MM.1S (cell line): ENCODE data around the gene VPS8.

Source experiments
- DNase-seq: peaks from one replicate; pipeline ENCODE4 v3.0.0-alpha.2; 2015
- H2AFZ ChIP-seq: fragments of 300-600 bp; sonication (generic); 2 replicates; pipeline ENCODE4 v1.6.0; 2016; ENCODE audit warnings: antibody characterized with exemption, low read length
- H3F3A ChIP-seq: fragments of 300-600 bp; sonication (generic); 2 replicates; pipeline ENCODE4 v1.6.1; 2016; ENCODE audit warnings: mild to moderate bottlenecking, antibody characterized with exemption, low read length, moderate library complexity, mixed read lengths; ENCODE audit not compliant: insufficient read depth
- H3K27ac ChIP-seq: fragments of 300-600 bp; sonication (generic); 2 replicates; pipeline ENCODE4 v1.5.1; 2016; ENCODE audit warnings: mild to moderate bottlenecking, low read length
- H3K27me3 ChIP-seq: fragments of 300-600 bp; sonication (generic); replicated peaks from 2 replicates; pipeline ENCODE4 v1.6.0; 2016; ENCODE audit warnings: low read length; ENCODE audit not compliant: insufficient read depth
- H3K36me3 ChIP-seq: fragments of 300-600 bp; sonication (generic); replicated peaks from 2 replicates; pipeline ENCODE4 v1.6.1; 2016; ENCODE audit warnings: mild to moderate bottlenecking, low read length, mixed read lengths; ENCODE audit not compliant: insufficient read depth
- H3K4me1 ChIP-seq: fragments of 300-600 bp; sonication (generic); 2 replicates; pipeline ENCODE4 v1.6.1; 2016; ENCODE audit warnings: low read length, mixed read lengths
- H3K4me2 ChIP-seq: fragments of 300-600 bp; sonication (generic); 2 replicates; pipeline ENCODE4 v1.6.0; 2016; ENCODE audit warnings: low read depth, low read length
- H3K4me3 ChIP-seq: fragments of 300-600 bp; sonication (generic); 2 replicates; pipeline ENCODE4 v1.5.1; 2016; ENCODE audit warnings: low read length, mixed read lengths
- H3K79me2 ChIP-seq: fragments of 300-600 bp; sonication (generic); 2 replicates; pipeline ENCODE4 v1.6.1; 2016; ENCODE audit warnings: mixed run types, low read length, mixed read lengths
- H3K9ac ChIP-seq: fragments of 300-600 bp; sonication (generic); 2 replicates; pipeline ENCODE4 v1.6.1; 2016; ENCODE audit warnings: low read length, mixed read lengths
- H3K9me2 ChIP-seq: fragments of 300-600 bp; sonication (generic); replicated peaks from 2 replicates; pipeline ENCODE4 v1.6.1; 2016; ENCODE audit warnings: mild to moderate bottlenecking, low read length, mixed read lengths; ENCODE audit not compliant: insufficient read depth
- H3K9me3 ChIP-seq: fragments of 300-600 bp; sonication (generic); replicated peaks from 2 replicates; pipeline ENCODE4 v1.6.1; 2016; ENCODE audit warnings: mild to moderate bottlenecking, low read length, mixed read lengths; ENCODE audit not compliant: insufficient read depth
- H4K20me1 ChIP-seq: fragments of 300-600 bp; sonication (generic); 2 replicates; pipeline ENCODE4 v1.6.1; 2016; ENCODE audit warnings: mild to moderate bottlenecking, low read length, moderate library complexity, mixed read lengths; ENCODE audit not compliant: insufficient read depth
- EZH2 ChIP-seq: fragments of 300-600 bp; sonication (generic); optimal IDR thresholded peaks from 2 replicates; pipeline ENCODE3; 2017; ENCODE audit warnings: low read depth, mild to moderate bottlenecking, antibody characterized with exemption, low read length, mixed read lengths
- EZH2phosphoT487 ChIP-seq: fragments of 300-600 bp; sonication (generic); IDR thresholded peaks from 2 replicates; pipeline ENCODE4 v1.6.1; 2018; ENCODE audit warnings: antibody characterized with exemption, low read length
- TF ChIP-seq, protein P1 (sequence below): fragments of 300-600 bp; sonication (generic); IDR thresholded peaks from 2 replicates; pipeline ENCODE4 v1.5.1; 2016; ENCODE audit warnings: antibody characterized with exemption, low read length, mixed read lengths

The VPS8 gene

DNA sequence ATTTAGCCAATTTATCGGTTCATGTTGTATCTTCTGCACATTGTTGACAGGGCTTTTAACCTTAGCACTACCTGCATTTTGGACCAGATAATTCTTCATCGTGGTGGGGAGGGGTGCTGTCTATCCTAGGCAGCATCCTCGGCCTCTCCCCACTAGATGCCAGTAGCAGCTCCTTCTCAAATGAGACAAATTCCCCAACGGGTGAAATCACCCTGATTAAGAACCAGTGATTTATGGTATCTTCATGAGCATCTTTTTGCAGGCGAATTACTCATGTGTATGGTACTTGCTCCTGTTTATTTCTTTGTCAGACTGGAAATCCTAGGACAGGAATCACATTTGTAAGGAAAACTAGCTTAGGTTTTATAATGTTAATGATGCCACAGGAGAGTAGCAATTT, 272.9 kb downstream of the VPS8 start:
- Histone ChIP-seq H3K4me2 (no peak overlapping the region), H3K27me3 (no peaks in the 10 kb centered on the region), H3K79me2 (no peaks in the 10 kb centered on the region), H3K9ac (no peak overlapping the region), H3K27ac (no peak overlapping the region), H3K9me3 (no peaks in the 10 kb centered on the region), H3K36me3 (no peaks in the 10 kb centered on the region), H3F3A (0 out of 2 replicates have a peak, but pooled peaks cover 8% of the 10 kb centered on the region), H4K20me1 (no peaks in the 10 kb centered on the region), H3K4me1 (peaks cover 7% of the 10 kb centered on the region), H3K4me3 (no peak overlapping the region), H2AFZ (no peak overlapping the region), H3K9me2 (no peaks in the 10 kb centered on the region)
- no peak for TF ChIP-seq EZH2phosphoT487
- TF ChIP-seq, protein P1, sequence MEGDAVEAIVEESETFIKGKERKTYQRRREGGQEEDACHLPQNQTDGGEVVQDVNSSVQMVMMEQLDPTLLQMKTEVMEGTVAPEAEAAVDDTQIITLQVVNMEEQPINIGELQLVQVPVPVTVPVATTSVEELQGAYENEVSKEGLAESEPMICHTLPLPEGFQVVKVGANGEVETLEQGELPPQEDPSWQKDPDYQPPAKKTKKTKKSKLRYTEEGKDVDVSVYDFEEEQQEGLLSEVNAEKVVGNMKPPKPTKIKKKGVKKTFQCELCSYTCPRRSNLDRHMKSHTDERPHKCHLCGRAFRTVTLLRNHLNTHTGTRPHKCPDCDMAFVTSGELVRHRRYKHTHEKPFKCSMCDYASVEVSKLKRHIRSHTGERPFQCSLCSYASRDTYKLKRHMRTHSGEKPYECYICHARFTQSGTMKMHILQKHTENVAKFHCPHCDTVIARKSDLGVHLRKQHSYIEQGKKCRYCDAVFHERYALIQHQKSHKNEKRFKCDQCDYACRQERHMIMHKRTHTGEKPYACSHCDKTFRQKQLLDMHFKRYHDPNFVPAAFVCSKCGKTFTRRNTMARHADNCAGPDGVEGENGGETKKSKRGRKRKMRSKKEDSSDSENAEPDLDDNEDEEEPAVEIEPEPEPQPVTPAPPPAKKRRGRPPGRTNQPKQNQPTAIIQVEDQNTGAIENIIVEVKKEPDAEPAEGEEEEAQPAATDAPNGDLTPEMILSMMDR: no peak
- TF ChIP-seq EZH2: no peak
- no peak for DNase-seq

DNA sequence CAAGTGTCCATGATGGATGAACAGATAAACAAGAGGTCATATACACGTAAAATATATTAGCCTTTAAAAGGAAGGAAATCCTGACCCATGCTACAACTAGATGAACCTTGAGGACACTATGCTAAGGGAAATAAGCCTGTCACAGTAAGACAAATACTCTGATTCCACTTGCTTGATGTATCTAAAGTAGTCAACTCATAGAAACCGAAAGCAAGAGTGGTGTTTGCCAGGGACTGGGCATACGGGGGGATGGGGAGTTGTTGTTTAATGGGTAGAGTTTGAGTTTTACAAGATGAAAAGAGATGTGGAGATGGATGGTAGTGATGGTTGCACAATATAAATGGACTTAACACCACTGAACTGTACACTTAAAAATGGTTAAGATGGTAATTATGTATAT, 275.5 kb downstream of the VPS8 start:
- no peaks in the 10 kb centered on the region for H3K9me3 ChIP-seq
- H3K27ac ChIP-seq: peak overlapping the region; percentile 34; the same call in 1 of the 2 replicates
- 0 out of 2 replicates have a peak, but pooled peaks cover 8% of the 10 kb centered on the region for H3F3A ChIP-seq
- no peaks in the 10 kb centered on the region for H3K79me2 ChIP-seq
- H3K9ac ChIP-seq: peak overlapping the region; percentile 2; the same call in 1 of the 2 replicates
- DNase-seq: peak; percentile 93
- no peaks in the 10 kb centered on the region for H3K9me2 ChIP-seq
- H3K4me1 ChIP-seq: peaks cover 10% of the 10 kb centered on the region
- no peaks in the 10 kb centered on the region for H4K20me1 ChIP-seq
- H3K36me3 ChIP-seq: no peaks in the 10 kb centered on the region
- peak overlapping the region; percentile 36 for H2AFZ ChIP-seq
- TF ChIP-seq EZH2phosphoT487 (no peak), EZH2 (no peak)
- TF ChIP-seq, protein P1: no peak
- no peaks in the 10 kb centered on the region for H3K27me3 ChIP-seq
- H3K4me2 ChIP-seq: peak overlapping the region; percentile 75
- peak overlapping the region; percentile 38 for H3K4me3 ChIP-seq

DNA sequence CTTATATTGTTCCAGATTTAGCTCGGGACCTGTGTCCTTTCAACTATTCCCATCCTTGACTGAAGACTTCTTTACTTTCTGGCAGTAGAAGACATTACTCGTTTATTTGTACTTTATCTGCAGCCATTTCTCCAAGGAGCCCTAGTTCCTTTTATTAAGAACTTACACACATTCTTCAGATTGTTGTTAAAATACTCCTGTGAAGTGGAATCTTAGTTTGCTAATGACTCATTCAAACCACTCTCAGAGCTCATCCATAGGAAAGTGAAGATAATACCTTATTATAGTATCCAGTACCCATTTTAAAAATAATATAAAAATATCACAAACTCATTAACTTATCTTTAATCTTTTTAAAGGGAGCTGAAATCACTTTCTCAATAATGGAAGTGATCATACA, 277.4 kb downstream of the VPS8 start:
- Histone ChIP-seq H2AFZ (no peak overlapping the region), H3K36me3 (no peaks in the 10 kb centered on the region), H3F3A (0 out of 2 replicates have a peak, but pooled peaks cover 8% of the 10 kb centered on the region), H3K4me3 (no peak overlapping the region), H3K9me3 (no peaks in the 10 kb centered on the region), H3K27ac (no peak overlapping the region), H3K9me2 (no peaks in the 10 kb centered on the region), H3K79me2 (no peaks in the 10 kb centered on the region), H3K4me1 (peaks cover 11% of the 10 kb centered on the region), H3K4me2 (no peak overlapping the region), H3K27me3 (no peaks in the 10 kb centered on the region), H4K20me1 (no peaks in the 10 kb centered on the region), H3K9ac (no peak overlapping the region)
- TF ChIP-seq EZH2phosphoT487 (no peak), EZH2 (no peak)
- TF ChIP-seq, protein P1: no peak
- no peak for DNase-seq
